ENCODE measurements around the gene B9D1. TPM values are rescaled to one million over a fixed set of nuclear protein-coding genes. Genes with fewer than 3 reads are reported as not detected.
A peak's percentile ranks its signal among the peaks of the same experiment; 100 is the strongest.

Gene B9D1
- total and polyA plus RNA-seq, 2 donors from 2014 or later, result 32.1 to 67.5 TPM

DNA sequence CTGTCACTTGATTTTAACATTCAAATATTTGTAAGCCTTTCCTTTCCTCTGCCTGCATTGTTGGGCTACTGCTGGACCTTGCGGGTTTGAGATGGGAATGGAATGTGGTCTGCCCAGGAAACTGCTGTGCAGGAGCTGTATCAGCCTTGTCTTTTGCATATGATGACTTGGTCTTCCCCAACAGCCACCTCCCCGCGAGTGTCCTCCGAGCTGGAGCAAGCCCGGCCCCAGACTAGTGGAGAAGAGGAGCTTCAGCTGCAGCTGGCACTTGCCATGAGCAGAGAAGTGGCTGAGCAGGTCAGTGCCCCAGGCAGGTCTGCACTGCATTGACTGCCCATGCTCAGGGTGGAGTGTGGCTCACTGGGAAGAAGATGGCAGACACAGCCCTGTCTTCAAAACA, 52.8 kb downstream of the B9D1 start:
- H3K9me3 ChIP-seq (ENCODE audit: control insufficient read depth in 2 of 3, insufficient read depth in 1 of 3, low read length in 3 of 3), result no peaks in the 10 kb centered on the region
- intact Hi-C loops (cut with DNase I), result no loop called here
- peak in 1 of 5 donors; percentile 28 for DNase-seq
- peaks cover 3 to 26% (median 8%) of the 10 kb centered on the region in 3 donors for H3K36me3 ChIP-seq (ENCODE audit: control insufficient read depth in 2 of 3, insufficient read depth in 3 of 3, low read length in 3 of 3)
- FAIRE-seq, result no peak
- no peaks in the 10 kb centered on the region for H3K27me3 ChIP-seq (ENCODE audit: control insufficient read depth, insufficient read depth, low read length)
- TF ChIP-seq, protein P1, sequence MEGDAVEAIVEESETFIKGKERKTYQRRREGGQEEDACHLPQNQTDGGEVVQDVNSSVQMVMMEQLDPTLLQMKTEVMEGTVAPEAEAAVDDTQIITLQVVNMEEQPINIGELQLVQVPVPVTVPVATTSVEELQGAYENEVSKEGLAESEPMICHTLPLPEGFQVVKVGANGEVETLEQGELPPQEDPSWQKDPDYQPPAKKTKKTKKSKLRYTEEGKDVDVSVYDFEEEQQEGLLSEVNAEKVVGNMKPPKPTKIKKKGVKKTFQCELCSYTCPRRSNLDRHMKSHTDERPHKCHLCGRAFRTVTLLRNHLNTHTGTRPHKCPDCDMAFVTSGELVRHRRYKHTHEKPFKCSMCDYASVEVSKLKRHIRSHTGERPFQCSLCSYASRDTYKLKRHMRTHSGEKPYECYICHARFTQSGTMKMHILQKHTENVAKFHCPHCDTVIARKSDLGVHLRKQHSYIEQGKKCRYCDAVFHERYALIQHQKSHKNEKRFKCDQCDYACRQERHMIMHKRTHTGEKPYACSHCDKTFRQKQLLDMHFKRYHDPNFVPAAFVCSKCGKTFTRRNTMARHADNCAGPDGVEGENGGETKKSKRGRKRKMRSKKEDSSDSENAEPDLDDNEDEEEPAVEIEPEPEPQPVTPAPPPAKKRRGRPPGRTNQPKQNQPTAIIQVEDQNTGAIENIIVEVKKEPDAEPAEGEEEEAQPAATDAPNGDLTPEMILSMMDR (IDR thresholded peaks at IDR 0.05; ENCODE audit: borderline replicate concordance, extremely low read depth, insufficient read depth), result no peak
- H3K4me1 ChIP-seq (ENCODE audit: control insufficient read depth in 2 of 3, insufficient read depth in 2 of 3, low read depth in 1 of 3, low read length in 3 of 3), result peaks cover 0 to 6% (median 6%) of the 10 kb centered on the region in 3 donors
- H3K27ac ChIP-seq (ENCODE audit: low read depth in 2 of 2, low read length in 2 of 2), result no peak overlapping the region
- no peak overlapping the region for H3K9ac ChIP-seq (ENCODE audit: low read length in 3 of 3)
- no peak overlapping the region for H3K4me3 ChIP-seq (ENCODE audit: low read length in 3 of 3)

DNA sequence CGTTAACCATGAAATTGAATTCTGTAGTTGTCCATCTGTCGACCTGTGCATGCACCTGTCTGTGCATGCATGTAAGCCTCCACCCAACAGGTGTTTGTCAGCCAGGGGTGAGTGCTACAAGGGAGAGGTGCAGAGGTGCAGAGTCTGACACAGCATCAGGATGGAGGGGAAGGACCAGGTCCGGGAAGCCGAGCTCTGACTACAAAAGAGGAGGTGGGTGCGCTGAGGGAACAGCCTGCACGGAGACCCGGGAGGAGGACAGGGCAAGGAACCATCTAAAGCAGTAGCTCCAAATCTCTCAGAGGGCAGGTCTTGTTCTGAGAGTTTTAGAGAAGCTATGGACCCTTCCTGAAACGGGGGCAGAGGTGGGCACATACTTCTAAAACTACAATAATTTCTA, 54.1 kb downstream of the B9D1 start:
- Histone ChIP-seq H3K4me3 (ENCODE audit: low read length in 3 of 3) (no peak overlapping the region), H3K9ac (ENCODE audit: low read length in 3 of 3) (no peak overlapping the region), H3K36me3 (ENCODE audit: control insufficient read depth in 2 of 3, insufficient read depth in 3 of 3, low read length in 3 of 3) (peaks cover 3 to 19% (median 3%) of the 10 kb centered on the region in 3 donors), H3K27ac (ENCODE audit: low read depth in 2 of 2, low read length in 2 of 2) (no peak overlapping the region), H3K27me3 (ENCODE audit: control insufficient read depth, insufficient read depth, low read length) (no peaks in the 10 kb centered on the region), H3K4me1 (ENCODE audit: control insufficient read depth in 2 of 3, insufficient read depth in 2 of 3, low read depth in 1 of 3, low read length in 3 of 3) (peaks cover 0 to 15% (median 9%) of the 10 kb centered on the region in 3 donors), H3K9me3 (ENCODE audit: control insufficient read depth in 2 of 3, insufficient read depth in 1 of 3, low read length in 3 of 3) (no peaks in the 10 kb centered on the region)
- DNase-seq (no peak), FAIRE-seq (no peak)
- intact Hi-C loops (cut with DNase I), result no loop called here
- TF ChIP-seq, protein P1 (IDR thresholded peaks at IDR 0.05; ENCODE audit: borderline replicate concordance, extremely low read depth, insufficient read depth), result no peak

DNA sequence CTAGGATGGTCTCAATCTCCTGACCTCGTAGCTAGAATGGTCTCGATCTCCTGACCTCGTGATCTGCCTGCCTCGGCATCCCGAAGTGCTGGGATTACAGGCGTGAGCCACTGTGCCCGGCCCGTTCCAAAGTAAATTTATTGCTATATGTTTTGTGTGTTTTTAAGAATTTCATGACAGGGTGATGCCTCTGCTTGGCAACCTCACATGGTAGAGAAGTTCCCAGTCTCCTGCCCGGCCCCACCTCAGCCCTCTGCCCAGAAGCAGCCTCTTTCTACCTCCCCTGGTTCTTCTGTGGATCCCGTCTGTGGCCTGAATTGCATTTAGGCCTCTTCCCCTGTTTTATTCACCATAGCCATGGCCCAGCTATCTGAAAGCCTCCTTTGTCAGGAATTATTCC, 55.0 kb downstream of the B9D1 start:
- H3K4me3 ChIP-seq (ENCODE audit: low read length in 3 of 3), result no peak overlapping the region
- H3K27me3 ChIP-seq (ENCODE audit: control insufficient read depth, insufficient read depth, low read length), result no peaks in the 10 kb centered on the region
- no peak overlapping the region for H3K9ac ChIP-seq (ENCODE audit: low read length in 3 of 3)
- no peaks in the 10 kb centered on the region for H3K9me3 ChIP-seq (ENCODE audit: control insufficient read depth in 2 of 3, insufficient read depth in 1 of 3, low read length in 3 of 3)
- intact Hi-C loops (cut with DNase I), result no loop called here
- DNase-seq, result no peak
- TF ChIP-seq, protein P1 (IDR thresholded peaks at IDR 0.05; ENCODE audit: borderline replicate concordance, extremely low read depth, insufficient read depth), result no peak
- peaks cover 0 to 22% (median 9%) of the 10 kb centered on the region in 3 donors for H3K4me1 ChIP-seq (ENCODE audit: control insufficient read depth in 2 of 3, insufficient read depth in 2 of 3, low read depth in 1 of 3, low read length in 3 of 3)
- peaks cover 0 to 10% (median 3%) of the 10 kb centered on the region in 3 donors for H3K36me3 ChIP-seq (ENCODE audit: control insufficient read depth in 2 of 3, insufficient read depth in 3 of 3, low read length in 3 of 3)
- H3K27ac ChIP-seq (ENCODE audit: low read depth in 2 of 2, low read length in 2 of 2), result no peak overlapping the region
- no peak for FAIRE-seq
